HepG2 (cell line): ENCODE results near the gene LIME1. TPM values are rescaled to one million over a fixed set of nuclear protein-coding genes. Genes with fewer than 3 reads are reported as not detected.

ENCODE experiments used
- ATAC-seq: fragments of 200-7000 bp; cut with Tn5 transposase; 3 replicates; pipeline ENCODE4 v1.9.1; 2020; ENCODE audit warnings: mild to moderate bottlenecking, moderate library complexity
- BruUV-seq: library from RNA; stranded (reverse); fragments of 400-500 nt; replicated peaks from 2 replicates; lab custom pipeline; 2021; lab: Mats Ljungman, UMichigan
- CTCF ChIA-PET: fragments of 300-600 bp; formaldehyde crosslinking; extraction: SDS; loops from one replicate; lab custom pipeline; 2021; ENCODE audit warnings: low total read pairs, inconsistent platforms, low intra/inter-chr PET ratio; lab: Yijun Ruan, JAX
- POLR2A ChIA-PET: fragments of 350-600 bp; sonication (Branson Sonifier 250); formaldehyde crosslinking; loops from one replicate; lab custom pipeline; 2020; ENCODE audit warnings: antibody characterized with exemption, inconsistent platforms; lab: Yijun Ruan, JAX
- DNase-seq: peaks from one replicate; pipeline ENCODE4 v3.0.0-alpha.2; 2015; ENCODE audit warnings: low spot score
- FAIRE-seq: peaks from 3 replicates; lab custom pipeline; 2011; peaks lifted over from hg19 to GRCh38; lab: Jason Lieb, UNC
- H2AFZ ChIP-seq: one replicate; pipeline ENCODE4 v1.6.1; 2011; ENCODE audit warnings: low read length, inconsistent platforms
- H3K27ac ChIP-seq: fragments of 300-600 bp; 3 replicates; pipeline ENCODE4 v1.8.0; 2011; ENCODE audit warnings: mixed run types, mild to moderate bottlenecking, mixed read lengths, low read length, inconsistent platforms; ENCODE audit not compliant: insufficient read depth; ENCODE audit errors: extremely low read length
- H3K27me3 ChIP-seq, 2 experiments: fragments of 200-600 bp in 1 of 2; 2 replicates in 1 of 2; 3 replicates in 1 of 2; pipeline versions ENCODE4 v1.6.0 to v1.8.0; 2011; ENCODE audit warnings: low read length in 2 of 2, mild to moderate bottlenecking in 2 of 2, moderate library complexity in 2 of 2, inconsistent platforms in 1 of 2; ENCODE audit not compliant: insufficient read depth in 2 of 2, control insufficient read depth in 1 of 2
- H3K36me3 ChIP-seq, 2 experiments: fragments of 200-600 bp in 1 of 2; replicated peaks in 1 of 2; 2 replicates in 1 of 2; 3 replicates in 1 of 2; pipeline versions ENCODE4 v1.5.1 to v1.8.0; 2011; ENCODE audit warnings: low read length in 2 of 2, inconsistent platforms in 1 of 2; ENCODE audit not compliant: insufficient read depth in 2 of 2, control insufficient read depth in 1 of 2
- H3K4me1 ChIP-seq: 2 replicates; pipeline ENCODE4 v1.5.1; 2012; ENCODE audit warnings: low read length, inconsistent platforms; ENCODE audit not compliant: insufficient read depth
- H3K4me2 ChIP-seq: 2 replicates; pipeline ENCODE4 v1.6.0; 2011; ENCODE audit warnings: low read depth, low read length, inconsistent platforms
- H3K4me3 ChIP-seq, 3 experiments: fragments of 200-600 bp in 1 of 3; sonication (generic), shearing (Covaris generic) in 1 of 3; replicated peaks in 1 of 3; 2 replicates each; pipeline ENCODE4 v1.5.1; 2011 to 2016; ENCODE audit warnings: low read length in 3 of 3, inconsistent platforms in 2 of 3, low read depth in 2 of 3, mild to moderate bottlenecking in 2 of 3, control low read depth in 1 of 3, mixed read lengths in 1 of 3; ENCODE audit not compliant: insufficient read depth in 1 of 3
- H3K79me2 ChIP-seq: one replicate; pipeline ENCODE4 v1.6.1; 2011; ENCODE audit warnings: low read length, inconsistent platforms; ENCODE audit not compliant: insufficient read depth
- H3K9ac ChIP-seq: 2 replicates; pipeline ENCODE4 v1.6.0; 2011; ENCODE audit warnings: mild to moderate bottlenecking, low read depth, low read length, inconsistent platforms; ENCODE audit not compliant: insufficient read depth
- H3K9me3 ChIP-seq: 2 replicates; pipeline ENCODE4 v1.5.1; 2012; ENCODE audit warnings: mild to moderate bottlenecking, low read length
- H4K20me1 ChIP-seq: 2 replicates; pipeline ENCODE4 v1.6.0; 2011; ENCODE audit warnings: inconsistent platforms, mild to moderate bottlenecking, low read length, moderate library complexity; ENCODE audit not compliant: insufficient read depth
- ZNF326 ChIP-seq: sonication (generic); formaldehyde crosslinking; IDR thresholded peaks from 2 replicates; pipeline ENCODE4 v1.4.0; 2020; ENCODE audit warnings: missing genetic modification reagents, borderline replicate concordance
- WGBS: methylation state at CpG from one replicate; pipeline ENCODE4 v1.1.6; 2017; ENCODE audit warnings: low lambda C conversion rate; 5-methylcytosine and 5-hydroxymethylcytosine counted together
- in situ Hi-C: cut with HindIII; loops from 2 replicates; pipeline ENCODE4 v1.10.0; 2017; ENCODE audit warnings: low pct_unique_long_range_greater_than_20kb; ENCODE audit not compliant: extremely low pct_ligation_motif_present
- intact Hi-C: fragments of 100-400 bp; cut with micrococcal nuclease; formaldehyde crosslinking; loops from one replicate; pipeline ENCODE4 v1.10.0; 2022; ENCODE audit not compliant: unreplicated experiment
- polyA plus RNA-seq, 8 experiments: library from polyadenylated mRNA; depleted of rRNA in 3 of 8; stranded (reverse) in 7 of 8; unstranded in 1 of 8; fragments of >200 nt; fragmentation: Illumina TruSeq in 4 of 8; extraction: Trizol in 4 of 8; gene quantifications; 2 replicates each; pipeline versions ENCODE4 v1.2.1 to v1.2.3, GENCODE V29; 2011 to 2016; ENCODE audit warnings: low read depth in 4 of 8, missing spikeins in 1 of 8, mixed read lengths in 1 of 8; ENCODE audit not compliant: insufficient read depth in 1 of 8
- total RNA-seq, 5 experiments: library from RNA; depleted of rRNA; stranded (reverse); fragments of >200 nt; fragmentation: Illumina TruSeq; extraction: Trizol; gene quantifications; 2 replicates each; pipeline ENCODE4 v1.2.3, GENCODE V29; 2016; ENCODE audit warnings: low read depth in 1 of 5
- TF ChIP-seq, protein P1 (sequence below): sonication (generic); formaldehyde crosslinking; IDR thresholded peaks from 2 replicates; pipeline ENCODE4 v1.5.1; 2020; ENCODE audit warnings: mild to moderate bottlenecking, missing genetic modification reagents, moderate library complexity
- TF ChIP-seq, protein P2 (sequence below): sonication (generic); formaldehyde crosslinking; IDR thresholded peaks from 2 replicates; pipeline ENCODE4 v1.8.0; 2022; ENCODE audit warnings: mild to moderate bottlenecking, missing genetic modification reagents; ENCODE audit not compliant: insufficient replicate concordance

LIME1 gene
- total and polyA plus RNA-seq, 2 of the 13 experiments (the other 11 are each of a cell fraction or from before 2014, with no cell fraction given), result 13.0 to 61.5 TPM

DNA sequence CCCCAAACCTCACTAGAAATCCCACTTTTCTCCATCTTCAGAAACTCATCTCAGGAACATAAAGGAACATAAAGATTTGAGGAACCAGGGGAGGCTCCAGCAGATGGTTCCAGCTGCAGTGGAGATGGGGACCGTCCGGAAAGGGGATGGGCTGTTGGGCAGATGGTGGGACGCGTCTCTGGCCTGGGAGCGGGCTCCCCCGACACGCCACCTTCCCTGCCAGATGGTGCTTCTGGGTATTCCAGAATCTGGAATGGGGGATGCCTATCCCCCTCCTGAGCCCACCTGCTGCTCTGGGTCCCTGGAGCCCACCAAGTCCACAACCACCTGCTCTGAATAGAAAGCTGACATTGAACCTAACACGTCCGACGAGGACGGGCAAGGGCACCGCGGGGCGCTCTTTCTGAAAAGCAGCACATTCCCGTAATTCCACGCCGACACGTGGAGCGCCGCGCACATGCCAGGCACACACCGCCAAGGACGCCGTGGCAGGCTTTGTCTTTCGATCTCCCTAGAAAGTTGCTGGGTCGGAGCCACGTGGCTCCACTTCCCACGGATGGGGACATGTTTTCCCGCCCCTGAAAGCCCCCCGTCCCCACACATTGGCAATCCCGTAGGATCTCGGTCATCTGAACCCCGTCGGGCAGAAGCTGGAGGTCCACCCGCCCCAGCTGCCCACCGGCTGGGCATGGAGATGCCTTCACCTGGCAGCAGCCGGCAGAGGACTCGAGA is 30.4 kb downstream of the LIME1 start:
- H3K27me3 ChIP-seq, result no peaks in the 10 kb centered on the region
- no peaks in the 10 kb centered on the region for H3K36me3 ChIP-seq
- H3K27ac ChIP-seq, result no peak overlapping the region
- intact Hi-C loops, result no loop called here
- no peaks in the 10 kb centered on the region for H4K20me1 ChIP-seq
- in situ Hi-C loops, result no loop called here
- H3K4me2 ChIP-seq, result no peak overlapping the region
- no peak overlapping the region for H3K4me3 ChIP-seq
- ChIA-PET CTCF (no interaction called here), POLR2A (interaction anchor here (0.7 kb wide), 1 partner anchor 58 kb away, joined by 4 read pairs; no protein-coding TSS in a partner anchor)
- H2AFZ ChIP-seq, result no peak overlapping the region
- WGBS, result 93% methylated on average over 38 of the region's 38 CpGs
- no peaks in the 10 kb centered on the region for H3K79me2 ChIP-seq
- ATAC-seq (no peak), DNase-seq (no peak), FAIRE-seq (no peak)
- BruUV-seq, result no TSS peak
- no peaks in the 10 kb centered on the region for H3K9me3 ChIP-seq
- TF ChIP-seq, protein P1, sequence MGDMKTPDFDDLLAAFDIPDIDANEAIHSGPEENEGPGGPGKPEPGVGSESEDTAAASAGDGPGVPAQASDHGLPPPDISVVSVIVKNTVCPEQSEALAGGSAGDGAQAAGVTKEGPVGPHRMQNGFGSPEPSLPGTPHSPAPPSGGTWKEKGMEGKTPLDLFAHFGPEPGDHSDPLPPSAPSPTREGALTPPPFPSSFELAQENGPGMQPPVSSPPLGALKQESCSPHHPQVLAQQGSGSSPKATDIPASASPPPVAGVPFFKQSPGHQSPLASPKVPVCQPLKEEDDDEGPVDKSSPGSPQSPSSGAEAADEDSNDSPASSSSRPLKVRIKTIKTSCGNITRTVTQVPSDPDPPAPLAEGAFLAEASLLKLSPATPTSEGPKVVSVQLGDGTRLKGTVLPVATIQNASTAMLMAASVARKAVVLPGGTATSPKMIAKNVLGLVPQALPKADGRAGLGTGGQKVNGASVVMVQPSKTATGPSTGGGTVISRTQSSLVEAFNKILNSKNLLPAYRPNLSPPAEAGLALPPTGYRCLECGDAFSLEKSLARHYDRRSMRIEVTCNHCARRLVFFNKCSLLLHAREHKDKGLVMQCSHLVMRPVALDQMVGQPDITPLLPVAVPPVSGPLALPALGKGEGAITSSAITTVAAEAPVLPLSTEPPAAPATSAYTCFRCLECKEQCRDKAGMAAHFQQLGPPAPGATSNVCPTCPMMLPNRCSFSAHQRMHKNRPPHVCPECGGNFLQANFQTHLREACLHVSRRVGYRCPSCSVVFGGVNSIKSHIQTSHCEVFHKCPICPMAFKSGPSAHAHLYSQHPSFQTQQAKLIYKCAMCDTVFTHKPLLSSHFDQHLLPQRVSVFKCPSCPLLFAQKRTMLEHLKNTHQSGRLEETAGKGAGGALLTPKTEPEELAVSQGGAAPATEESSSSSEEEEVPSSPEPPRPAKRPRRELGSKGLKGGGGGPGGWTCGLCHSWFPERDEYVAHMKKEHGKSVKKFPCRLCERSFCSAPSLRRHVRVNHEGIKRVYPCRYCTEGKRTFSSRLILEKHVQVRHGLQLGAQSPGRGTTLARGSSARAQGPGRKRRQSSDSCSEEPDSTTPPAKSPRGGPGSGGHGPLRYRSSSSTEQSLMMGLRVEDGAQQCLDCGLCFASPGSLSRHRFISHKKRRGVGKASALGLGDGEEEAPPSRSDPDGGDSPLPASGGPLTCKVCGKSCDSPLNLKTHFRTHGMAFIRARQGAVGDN, result 0 out of 2 replicates have a peak, but pooled peaks have one; percentile 7
- TF ChIP-seq ZNF326, result no peak
- TF ChIP-seq, protein P2, sequence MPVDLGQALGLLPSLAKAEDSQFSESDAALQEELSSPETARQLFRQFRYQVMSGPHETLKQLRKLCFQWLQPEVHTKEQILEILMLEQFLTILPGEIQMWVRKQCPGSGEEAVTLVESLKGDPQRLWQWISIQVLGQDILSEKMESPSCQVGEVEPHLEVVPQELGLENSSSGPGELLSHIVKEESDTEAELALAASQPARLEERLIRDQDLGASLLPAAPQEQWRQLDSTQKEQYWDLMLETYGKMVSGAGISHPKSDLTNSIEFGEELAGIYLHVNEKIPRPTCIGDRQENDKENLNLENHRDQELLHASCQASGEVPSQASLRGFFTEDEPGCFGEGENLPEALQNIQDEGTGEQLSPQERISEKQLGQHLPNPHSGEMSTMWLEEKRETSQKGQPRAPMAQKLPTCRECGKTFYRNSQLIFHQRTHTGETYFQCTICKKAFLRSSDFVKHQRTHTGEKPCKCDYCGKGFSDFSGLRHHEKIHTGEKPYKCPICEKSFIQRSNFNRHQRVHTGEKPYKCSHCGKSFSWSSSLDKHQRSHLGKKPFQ (CRISPR knock-in tag), result no peak
- H3K4me1 ChIP-seq, result peaks cover 17% of the 10 kb centered on the region
- no peak overlapping the region for H3K9ac ChIP-seq
